Muscle layer of duodenum (tissue), 2 donors: ENCODE measurements around the gene CNR2.

Source experiments
- H3K27ac ChIP-seq: one replicate; pipeline ENCODE4 v1.7.0; 2013; ENCODE audit warnings: mild to moderate bottlenecking, low read length
- H3K27me3 ChIP-seq: one replicate; pipeline ENCODE4 v1.7.0; 2013; ENCODE audit warnings: low read depth, mild to moderate bottlenecking, control low read depth, low read length
- H3K36me3 ChIP-seq, 2 donors: one replicate each; pipeline ENCODE4 v1.7.0; 2013; ENCODE audit warnings: low read length in 2 of 2, control low read depth in 1 of 2, mild to moderate bottlenecking in 1 of 2; ENCODE audit not compliant: insufficient read depth in 2 of 2, control insufficient read depth in 1 of 2
- H3K4me1 ChIP-seq, 2 donors: one replicate each; pipeline ENCODE4 v1.7.0; 2013; ENCODE audit warnings: low read length in 2 of 2, mild to moderate bottlenecking in 2 of 2, control low read depth in 1 of 2, moderate library complexity in 1 of 2; ENCODE audit not compliant: insufficient read depth in 2 of 2, control insufficient read depth in 1 of 2
- H3K4me3 ChIP-seq, 2 donors: one replicate each; pipeline ENCODE4 v1.7.0; 2013; ENCODE audit warnings: low read length in 2 of 2, low read depth in 1 of 2, mild to moderate bottlenecking in 1 of 2
- H3K9me3 ChIP-seq, 2 donors: one replicate each; pipeline ENCODE4 v1.7.0; 2013; ENCODE audit warnings: low read length in 2 of 2, control low read depth in 1 of 2, mild to moderate bottlenecking in 1 of 2; ENCODE audit not compliant: control insufficient read depth in 1 of 2
- donor health status: healthy.

Gene CNR2

DNA sequence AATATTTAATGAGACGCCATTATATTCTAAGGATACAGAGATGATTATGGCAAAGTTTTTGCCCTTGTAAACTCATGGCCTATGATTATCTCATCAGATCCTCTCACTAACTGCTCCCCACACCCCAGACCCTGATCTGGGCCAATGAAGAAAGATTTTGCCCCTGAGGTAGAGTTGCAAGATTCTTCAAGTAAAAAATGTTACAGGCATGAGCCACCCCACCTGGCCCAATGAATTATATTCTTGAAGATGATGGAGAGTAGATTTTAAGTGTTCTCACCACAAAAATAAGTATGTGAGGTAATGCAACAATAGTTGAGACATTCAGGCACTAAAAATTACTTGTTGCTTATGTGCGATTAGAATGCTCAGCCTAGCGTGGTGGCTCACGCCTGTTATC lies 1.8 kb upstream of the CNR2 start:
- H3K36me3 ChIP-seq: no peaks in the 10 kb centered on the region
- no peak overlapping the region for H3K27ac ChIP-seq
- no peaks in the 10 kb centered on the region for H3K9me3 ChIP-seq
- peaks cover 3 to 4% of the 10 kb centered on the region in 2 donors for H3K4me1 ChIP-seq
- no peaks in the 10 kb centered on the region for H3K27me3 ChIP-seq
- H3K4me3 ChIP-seq: no peak overlapping the region

GRCh38 chr1:23911921-23912320 lies 1.2 kb downstream of the CNR2 start:
- Histone ChIP-seq H3K9me3 (no peaks in the 10 kb centered on the region), H3K27me3 (no peaks in the 10 kb centered on the region), H3K4me3 (no peak overlapping the region), H3K36me3 (no peaks in the 10 kb centered on the region), H3K4me1 (peaks cover 0 to 4% of the 10 kb centered on the region in 2 donors), H3K27ac (no peak overlapping the region)

DNA sequence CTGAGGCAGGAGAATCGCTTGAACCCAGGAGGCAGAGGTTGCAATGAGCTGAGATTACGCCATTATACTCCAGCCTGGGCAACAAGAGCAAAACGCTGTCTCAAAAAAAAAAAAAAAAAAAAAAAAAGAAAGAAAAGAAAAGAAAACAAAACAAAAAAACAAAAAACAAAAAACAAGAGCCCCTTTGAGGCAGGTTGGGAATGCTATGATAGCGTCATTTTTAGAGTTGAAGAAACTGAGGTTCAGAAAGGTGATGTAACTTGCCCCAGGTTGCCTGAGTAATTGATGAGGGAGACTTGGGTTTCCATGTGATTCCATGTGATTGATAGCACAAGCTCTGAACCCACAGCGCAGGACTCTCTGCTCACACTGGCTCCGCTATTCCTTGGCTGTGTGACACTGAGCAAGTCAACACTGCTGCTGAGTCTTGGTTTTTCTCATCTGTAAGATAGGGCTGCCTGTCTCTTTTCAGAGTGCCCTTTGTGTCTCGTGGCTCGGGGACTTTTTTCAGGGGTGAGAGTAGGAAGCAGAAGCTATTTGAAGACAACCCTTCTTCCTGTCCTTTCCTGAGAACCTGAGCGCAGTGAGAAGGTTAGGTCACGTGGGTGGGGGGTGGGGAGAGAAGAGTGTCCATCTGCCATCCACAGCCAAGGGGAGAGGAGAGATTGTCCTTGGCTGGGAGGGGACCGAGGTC lies 2.5 kb downstream of the CNR2 start:
- Histone ChIP-seq H3K4me3 (no peak overlapping the region), H3K4me1 (peaks cover 0 to 4% of the 10 kb centered on the region in 2 donors), H3K9me3 (no peaks in the 10 kb centered on the region), H3K36me3 (no peaks in the 10 kb centered on the region), H3K27me3 (no peaks in the 10 kb centered on the region), H3K27ac (no peak overlapping the region)

DNA sequence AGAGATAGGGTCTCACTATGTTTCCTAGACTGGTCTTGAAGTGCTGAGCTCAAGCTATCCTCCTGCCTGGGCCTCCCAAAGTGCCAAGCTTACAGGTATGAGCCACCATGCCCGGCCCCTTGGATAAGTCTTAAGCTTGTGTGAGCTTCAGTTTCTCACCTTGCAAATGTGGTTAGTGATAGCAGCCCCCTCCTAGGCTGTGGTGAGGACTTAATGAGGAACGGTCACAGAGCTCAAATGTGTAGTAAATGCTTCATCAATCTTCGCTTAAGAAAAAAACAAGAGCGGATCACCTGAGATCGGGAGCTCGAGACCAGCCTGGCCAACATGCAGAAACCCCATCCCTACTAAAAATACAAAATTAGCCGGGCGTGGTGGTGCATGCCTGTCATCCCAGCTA lies 3.0 kb downstream of the CNR2 start:
- H3K27me3 ChIP-seq: no peaks in the 10 kb centered on the region
- peaks cover 0 to 4% of the 10 kb centered on the region in 2 donors for H3K4me1 ChIP-seq
- no peaks in the 10 kb centered on the region for H3K36me3 ChIP-seq
- H3K27ac ChIP-seq: no peak overlapping the region
- H3K9me3 ChIP-seq: no peaks in the 10 kb centered on the region
- H3K4me3 ChIP-seq: no peak overlapping the region

DNA sequence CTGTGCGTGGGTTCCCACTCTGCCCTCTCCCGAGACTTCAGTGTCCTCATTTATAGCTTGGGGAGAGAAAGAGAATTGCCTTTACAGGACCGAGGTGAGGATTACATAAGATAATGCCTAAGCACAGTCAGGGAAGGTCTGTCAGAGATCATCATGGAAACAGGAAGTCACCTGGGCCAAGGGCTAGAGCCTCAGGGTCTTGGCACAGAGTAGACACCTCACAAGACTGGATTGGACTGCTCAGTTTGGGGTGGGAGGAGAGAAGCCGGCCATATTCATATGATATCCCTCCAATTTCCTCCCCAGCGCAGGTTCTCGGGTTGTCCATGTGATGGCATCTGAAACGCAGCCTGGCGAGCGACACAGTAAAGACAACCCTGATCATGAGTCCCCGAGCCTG lies 3.8 kb downstream of the CNR2 start:
- Histone ChIP-seq H3K4me1 (peaks cover 0 to 4% of the 10 kb centered on the region in 2 donors), H3K27me3 (no peaks in the 10 kb centered on the region), H3K9me3 (no peaks in the 10 kb centered on the region), H3K4me3 (no peak overlapping the region), H3K36me3 (no peaks in the 10 kb centered on the region), H3K27ac (no peak overlapping the region)

DNA sequence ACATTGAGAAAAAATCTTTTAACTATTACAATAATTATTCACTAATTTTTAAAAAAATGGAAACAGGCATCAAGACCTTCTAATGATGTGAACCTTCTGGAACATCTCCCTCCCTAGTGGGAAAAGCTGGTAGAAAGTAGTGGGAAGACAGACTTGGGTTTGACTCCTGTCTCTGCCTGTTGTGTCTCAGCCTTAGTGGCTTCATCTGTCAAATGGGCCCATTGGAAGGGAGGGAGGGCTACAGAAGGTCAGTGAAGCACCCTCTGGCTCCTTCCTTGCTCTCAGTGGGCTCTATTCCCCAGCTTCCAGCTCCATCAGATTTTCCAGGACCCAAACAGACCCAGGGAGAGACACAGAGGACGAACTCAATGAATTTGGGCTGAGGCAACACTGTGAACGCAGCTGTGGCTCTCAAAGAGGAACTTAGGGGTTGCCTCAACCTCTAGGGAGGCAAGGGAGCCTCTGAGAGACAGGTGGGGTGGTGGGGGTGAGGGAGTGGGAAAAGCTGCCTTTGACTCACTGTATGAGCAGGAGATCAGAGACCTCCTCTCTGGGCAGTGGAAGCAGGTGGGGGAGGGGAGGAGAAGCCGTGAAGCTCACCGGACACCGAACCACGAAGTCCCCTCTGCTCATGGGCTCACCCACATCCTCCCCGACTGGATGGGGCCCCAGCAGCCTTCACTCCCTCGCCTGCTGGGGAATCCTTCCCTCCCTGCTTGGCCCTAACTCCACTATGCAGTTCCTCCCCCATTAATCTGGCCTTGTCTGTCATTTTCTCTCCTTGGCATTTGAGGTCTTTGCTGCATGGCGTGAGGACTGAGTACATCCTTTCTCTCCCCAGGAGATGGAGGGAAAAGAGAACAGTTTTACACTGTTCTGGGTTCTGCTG lies 4.5 kb downstream of the CNR2 start:
- Histone ChIP-seq H3K27me3 (peaks cover 3% of the 10 kb centered on the region), H3K9me3 (no peaks in the 10 kb centered on the region), H3K4me3 (no peak overlapping the region), H3K36me3 (no peaks in the 10 kb centered on the region), H3K4me1 (peaks cover 0 to 4% of the 10 kb centered on the region in 2 donors), H3K27ac (no peak overlapping the region)

DNA sequence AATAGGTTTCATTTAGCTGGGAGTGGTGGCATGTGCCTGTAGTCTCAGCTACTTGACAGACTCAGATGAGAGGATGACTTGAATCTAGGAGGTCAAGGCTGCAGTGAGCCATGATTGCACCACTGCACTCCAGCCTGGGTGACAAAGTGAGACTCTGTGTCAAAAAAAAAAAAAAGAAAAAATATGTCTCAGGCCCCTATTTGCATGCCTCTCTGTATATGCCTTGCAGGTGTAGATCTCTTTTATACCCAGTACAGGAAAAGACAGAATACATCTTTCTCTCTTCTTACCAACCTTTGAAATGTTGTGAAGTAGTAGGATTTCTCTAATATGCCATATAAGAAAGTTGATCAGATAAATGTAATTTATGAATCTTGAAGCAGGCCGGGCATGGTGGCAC lies 6.4 kb downstream of the CNR2 start:
- Histone ChIP-seq H3K4me1 (peaks cover 4 to 5% of the 10 kb centered on the region in 2 donors), H3K9me3 (no peaks in the 10 kb centered on the region), H3K36me3 (no peaks in the 10 kb centered on the region), H3K4me3 (no peak overlapping the region), H3K27ac (no peak overlapping the region), H3K27me3 (peaks cover 9% of the 10 kb centered on the region)

- Histone ChIP-seq H3K27ac (no peak overlapping the region), H3K4me3 (no peak overlapping the region), H3K27me3 (peaks cover 9% of the 10 kb centered on the region), H3K36me3 (no peaks in the 10 kb centered on the region), H3K4me1 (peaks cover 0 to 5% of the 10 kb centered on the region in 2 donors), H3K9me3 (no peaks in the 10 kb centered on the region)
Observed at GRCh38 chr1:23905461-23906025, 7.6 kb downstream of the CNR2 start.

- H3K4me3 ChIP-seq: no peak overlapping the region
- H3K27me3 ChIP-seq: peaks cover 9% of the 10 kb centered on the region
- no peak overlapping the region for H3K27ac ChIP-seq
- peaks cover 0 to 5% of the 10 kb centered on the region in 2 donors for H3K4me1 ChIP-seq
- H3K9me3 ChIP-seq: no peaks in the 10 kb centered on the region
- H3K36me3 ChIP-seq: no peaks in the 10 kb centered on the region
Observed at GRCh38 chr1:23904748-23905357, 8.3 kb downstream of the CNR2 start.

- no peaks in the 10 kb centered on the region for H3K36me3 ChIP-seq
- peaks cover 9% of the 10 kb centered on the region for H3K27me3 ChIP-seq
Observed at GRCh38 chr1:23903754-23904153, 9.4 kb downstream of the CNR2 start.

More at GRCh38 chr1:23903754-23904153, 9.4 kb downstream of the CNR2 start:
- H3K4me1 ChIP-seq: peaks cover 0 to 5% of the 10 kb centered on the region in 2 donors
- no peak overlapping the region for H3K4me3 ChIP-seq
- no peaks in the 10 kb centered on the region for H3K9me3 ChIP-seq
- no peak overlapping the region for H3K27ac ChIP-seq
